ENCODE results near the gene MAPKAPK2. TPM values are rescaled to one million over a fixed set of nuclear protein-coding genes. Genes with fewer than 3 reads are reported as not detected.

MAPKAPK2 gene
- total RNA-seq, 1 experiment from 2014 or later, result 54.9 TPM

GRCh38 chr1:206655471-206655882 lies 29.2 kb upstream of the MAPKAPK2 start:
- Mint-ChIP-seq H3K4me3 (no peak overlapping the region), H3K27me3 (ENCODE audit: low read depth) (peaks cover 24% of the 10 kb centered on the region), H3K36me3 (no peaks in the 10 kb centered on the region), H3K27ac (no peak overlapping the region), H3K4me1 (peaks cover 18% of the 10 kb centered on the region), H3K9me3 (no peaks in the 10 kb centered on the region)
- TF ChIP-seq NR3C1 (CRISPR knock-in tag; conservative IDR thresholded peaks at IDR 0.05; ENCODE audit: low read depth), result no peak
- no peak for TF ChIP-seq TCF7 (CRISPR knock-in tag; IDR thresholded peaks at IDR 0.05; ENCODE audit: low read depth)
- no peak for TF ChIP-seq ZNF263 (CRISPR knock-in tag; IDR thresholded peaks at IDR 0.05; ENCODE audit: low read depth)
- no peak for TF ChIP-seq CREM (CRISPR knock-in tag; IDR thresholded peaks at IDR 0.05)
- TF ChIP-seq ZNF532 (CRISPR knock-in tag; IDR thresholded peaks at IDR 0.05; ENCODE audit: borderline replicate concordance), result no peak
- no peak for TF ChIP-seq CDX4 (CRISPR knock-in tag; IDR thresholded peaks at IDR 0.05; ENCODE audit: borderline replicate concordance)
- TF ChIP-seq GRHL2 (CRISPR knock-in tag; IDR thresholded peaks at IDR 0.05; ENCODE audit: insufficient replicate concordance, severe bottlenecking), result no peak
- no peak for TF ChIP-seq ZBTB21 (CRISPR knock-in tag; IDR thresholded peaks at IDR 0.05; ENCODE audit: borderline replicate concordance)
- TF ChIP-seq GTF2I (CRISPR knock-in tag; conservative IDR thresholded peaks at IDR 0.05), result no peak
- no peak for TF ChIP-seq TP53 (CRISPR knock-in tag; IDR thresholded peaks at IDR 0.05)
- no peak for TF ChIP-seq SP1 (CRISPR knock-in tag; conservative IDR thresholded peaks at IDR 0.05)
- no peak for TF ChIP-seq E2F5 (CRISPR knock-in tag; IDR thresholded peaks at IDR 0.05)
- no peak for TF ChIP-seq FOXP4 (CRISPR knock-in tag; IDR thresholded peaks at IDR 0.05)
- ChIA-PET CTCF (interaction anchor here (0.9 to 20.5 kb wide), 7 partner anchors 8 to 327 kb away, joined by 3 to 659 read pairs (median 3); partner anchors contain the start of genes DYRK3 and EIF2D), POLR2A (no interaction called here)
- no peak for DNase-seq (ENCODE audit: low spot score)
- no peak for ATAC-seq

- ATAC-seq, result no peak
- ChIA-PET CTCF (interaction anchor here (20.5 kb wide), 1 partner anchor 24 kb away, joined by 659 read pairs; the partner anchor contains the start of gene DYRK3), POLR2A (interaction anchor here (1.2 kb wide), 1 partner anchor 92 kb away, joined by 3 read pairs; no protein-coding TSS in a partner anchor)
- DNase-seq (ENCODE audit: low spot score), result no peak
- H3K27ac Mint-ChIP-seq, result no peak overlapping the region
- peaks cover 28% of the 10 kb centered on the region for H3K27me3 Mint-ChIP-seq (ENCODE audit: low read depth)
- H3K4me1 Mint-ChIP-seq, result peaks cover 18% of the 10 kb centered on the region
- H3K4me3 Mint-ChIP-seq, result no peak overlapping the region
- no peaks in the 10 kb centered on the region for H3K9me3 Mint-ChIP-seq
- H3K36me3 Mint-ChIP-seq, result no peaks in the 10 kb centered on the region
- no peak for TF ChIP-seq JAZF1 (CRISPR knock-in tag; IDR thresholded peaks at IDR 0.05)
- no peak for TF ChIP-seq NR2C2 (CRISPR knock-in tag; IDR thresholded peaks at IDR 0.05)
- TF ChIP-seq AR (CRISPR knock-in tag; IDR thresholded peaks at IDR 0.05), result no peak
- no peak for TF ChIP-seq ZNF138 (CRISPR knock-in tag; conservative IDR thresholded peaks at IDR 0.05)
- no peak for TF ChIP-seq ZNF121 (CRISPR knock-in tag; IDR thresholded peaks at IDR 0.05)
- no peak for TF ChIP-seq NFATC4 (CRISPR knock-in tag; IDR thresholded peaks at IDR 0.05)
- no peak for TF ChIP-seq NR1H2 (CRISPR knock-in tag; IDR thresholded peaks at IDR 0.05)
- TF ChIP-seq CBFB (CRISPR knock-in tag; IDR thresholded peaks at IDR 0.05; ENCODE audit: low read depth), result no peak
- TF ChIP-seq USF2 (CRISPR knock-in tag; IDR thresholded peaks at IDR 0.05), result no peak
- no peak for TF ChIP-seq CDX4 (CRISPR knock-in tag; IDR thresholded peaks at IDR 0.05; ENCODE audit: borderline replicate concordance)
- TF ChIP-seq FOXK1 (CRISPR knock-in tag; IDR thresholded peaks at IDR 0.05), result no peak
These were observed 27.8 kb upstream of the MAPKAPK2 start for GRCh38 chr1:206656936-206657335.
